HepG2 (cell line): ENCODE results near the gene C6orf136. TPM values are rescaled to one million over a fixed set of nuclear protein-coding genes. Genes with fewer than 3 reads are reported as not detected.

Experiments used
- AGO2 ChIP-seq: fragments of 200-400 bp; formaldehyde crosslinking; optimal IDR thresholded peaks from 2 replicates; pipeline ENCODE3; 2017; ENCODE audit warnings: mild to moderate bottlenecking, low read depth, low read length, moderate library complexity
- BCL6 ChIP-seq: IDR thresholded peaks from 2 replicates; pipeline ENCODE4 v1.6.1; 2016; ENCODE audit warnings: missing genetic modification reagents, missing compliant biosample characterization
- FOXA1 ChIP-seq, 2 experiments: fragments of 450-650 bp in 1 of 2; sonication (generic) in 1 of 2; formaldehyde crosslinking in 1 of 2; IDR thresholded peaks; 2 replicates each; pipeline versions ENCODE4 v1.4.0 to v1.6.1; 2016 to 2020; ENCODE audit warnings: missing genetic modification reagents in 1 of 2
- HMG20B ChIP-seq: conservative IDR thresholded peaks from 2 replicates; pipeline ENCODE4 v1.6.1; 2016; ENCODE audit warnings: missing genetic modification reagents, missing compliant biosample characterization
- NCOR1 ChIP-seq: fragments of 200-600 bp; sonication (generic); IDR thresholded peaks from 2 replicates; pipeline ENCODE4 v1.7.0; 2017; ENCODE audit warnings: antibody characterized with exemption, low read length, borderline replicate concordance
- NONO ChIP-seq, 2 experiments: fragments of 450-650 bp in 1 of 2; sonication (generic) in 1 of 2; formaldehyde crosslinking in 1 of 2; IDR thresholded peaks in 1 of 2; conservative IDR thresholded peaks in 1 of 2; 2 replicates each; pipeline versions ENCODE4 v1.6.1 to v1.8.0; 2017 to 2022; ENCODE audit warnings: mild to moderate bottlenecking in 1 of 2, missing genetic modification reagents in 1 of 2, moderate library complexity in 1 of 2
- PCBP1 ChIP-seq: fragments of 200-400 bp; formaldehyde crosslinking; IDR thresholded peaks from 2 replicates; pipeline ENCODE4 v1.6.1; 2017; ENCODE audit warnings: mild to moderate bottlenecking, low read depth, low read length, borderline replicate concordance
- SPEN ChIP-seq: sonication (generic); formaldehyde crosslinking; IDR thresholded peaks from 2 replicates; pipeline ENCODE4 v1.5.1; 2020; ENCODE audit warnings: low read depth, mild to moderate bottlenecking, missing genetic modification reagents
- SYNCRIP ChIP-seq: fragments of 200-400 bp; formaldehyde crosslinking; IDR thresholded peaks from 2 replicates; pipeline ENCODE4 v1.6.1; 2018; ENCODE audit warnings: mild to moderate bottlenecking, low read depth, low read length; ENCODE audit not compliant: insufficient read depth
- ZIK1 ChIP-seq: sonication (generic); formaldehyde crosslinking; IDR thresholded peaks from 2 replicates; pipeline ENCODE4 v1.5.0; 2020; ENCODE audit warnings: mild to moderate bottlenecking, low read depth, missing genetic modification reagents, borderline replicate concordance
- ZNF337 ChIP-seq: sonication (generic); formaldehyde crosslinking; IDR thresholded peaks from 2 replicates; pipeline ENCODE4 v1.5.1; 2020; ENCODE audit warnings: missing genetic modification reagents, low read depth, mild to moderate bottlenecking, borderline replicate concordance
- ZNF550 ChIP-seq: sonication (generic); formaldehyde crosslinking; IDR thresholded peaks from 2 replicates; pipeline ENCODE4 v1.4.0; 2020; ENCODE audit warnings: mild to moderate bottlenecking, missing genetic modification reagents, borderline replicate concordance
- polyA plus RNA-seq, 8 experiments: library from polyadenylated mRNA; depleted of rRNA in 3 of 8; stranded (reverse) in 7 of 8; unstranded in 1 of 8; fragments of >200 nt; fragmentation: Illumina TruSeq in 4 of 8; extraction: Trizol in 4 of 8; gene quantifications; 2 replicates each; pipeline versions ENCODE4 v1.2.1 to v1.2.3, GENCODE V29; 2011 to 2016; ENCODE audit warnings: low read depth in 4 of 8, missing spikeins in 1 of 8, mixed read lengths in 1 of 8; ENCODE audit not compliant: insufficient read depth in 1 of 8
- total RNA-seq, 5 experiments: library from RNA; depleted of rRNA; stranded (reverse); fragments of >200 nt; fragmentation: Illumina TruSeq; extraction: Trizol; gene quantifications; 2 replicates each; pipeline ENCODE4 v1.2.3, GENCODE V29; 2016; ENCODE audit warnings: low read depth in 1 of 5
- TF ChIP-seq, protein P1 (sequence below): sonication (generic); formaldehyde crosslinking; conservative IDR thresholded peaks from 2 replicates; pipeline ENCODE4 v1.8.0; 2022; ENCODE audit warnings: mild to moderate bottlenecking, moderate library complexity, missing genetic modification reagents
- TF ChIP-seq, protein P2 (sequence below): sonication (generic); formaldehyde crosslinking; IDR thresholded peaks from 2 replicates; pipeline ENCODE4 v1.8.0; 2022; ENCODE audit warnings: missing genetic modification reagents, mild to moderate bottlenecking, moderate library complexity, borderline replicate concordance
- TF ChIP-seq, protein P3 (sequence below): sonication (generic); formaldehyde crosslinking; conservative IDR thresholded peaks from 2 replicates; pipeline ENCODE4 v1.4.0; 2020; ENCODE audit warnings: missing genetic modification reagents
- TF ChIP-seq, protein P4 (sequence below): sonication (generic); formaldehyde crosslinking; conservative IDR thresholded peaks from 2 replicates; pipeline ENCODE4 v1.8.0; 2022; ENCODE audit warnings: missing genetic modification reagents

Gene C6orf136
- total and polyA plus RNA-seq, 2 of the 13 experiments (the other 11 are each of a cell fraction or from before 2014, with no cell fraction given) = 12.0 to 26.2 TPM

DNA sequence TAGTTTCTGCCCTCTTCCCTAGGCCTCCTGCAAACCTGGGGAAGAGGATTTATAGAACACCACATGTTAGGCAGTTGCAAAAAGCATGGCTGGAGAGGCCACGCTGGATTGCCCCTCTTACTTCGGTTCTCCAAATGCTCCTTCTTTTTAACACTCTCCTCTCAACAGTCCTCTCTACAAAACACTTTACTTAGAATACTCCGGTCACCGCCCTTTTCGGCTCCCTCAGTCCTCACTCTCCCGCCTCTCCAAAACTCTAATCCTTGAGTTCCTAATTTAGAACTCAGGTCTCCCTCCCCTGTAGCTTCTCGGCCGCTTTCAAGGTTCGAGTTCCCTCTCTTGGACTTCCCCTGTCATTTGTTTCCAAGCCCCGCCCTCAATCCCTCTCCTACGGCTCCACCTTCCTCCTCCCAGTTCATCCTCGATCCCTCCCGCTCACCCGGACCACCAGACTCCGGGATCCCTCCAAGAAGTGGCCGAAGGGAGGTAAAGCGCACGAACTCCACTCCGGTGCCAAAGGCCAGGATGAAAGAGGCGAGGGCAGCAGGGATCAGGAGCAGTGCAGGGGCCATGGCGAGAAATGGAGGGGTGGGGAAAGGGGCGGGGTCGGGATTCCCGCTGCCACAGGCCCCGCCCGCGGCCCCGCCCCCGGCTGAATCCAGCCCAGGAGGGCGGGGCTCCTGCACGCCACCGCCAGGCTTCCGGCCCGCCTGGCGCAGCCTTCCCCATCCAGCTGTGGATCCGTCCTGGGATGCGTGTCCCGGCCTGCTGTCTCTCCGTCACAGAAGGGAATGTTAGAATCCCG is 43.7 kb downstream of the C6orf136 start, which contains the start of gene NRM (continued):
- TF ChIP-seq ZIK1 (CRISPR knock-in tag) (no peak), AGO2 (peak; percentile 23), NONO (IDR thresholded peaks at IDR 0.05) (no peak), NONO (CRISPR knock-in tag; conservative IDR thresholded peaks at IDR 0.05) (peak; percentile 76), ZNF550 (no peak), NCOR1 (no peak), SYNCRIP (no peak), HMG20B (CRISPR knock-in tag) (peak; percentile 17; the same call in 1 of the 2 replicates), PCBP1 (no peak), SPEN (CRISPR knock-in tag) (peak; percentile 72), ZNF337 (no peak), BCL6 (CRISPR knock-in tag) (0 out of 2 replicates have a peak, but pooled peaks have one; percentile 37), FOXA1 (IDR thresholded peaks at IDR 0.05) (no peak), FOXA1 (CRISPR knock-in tag; IDR thresholded peaks at IDR 0.05) (no peak)
- TF ChIP-seq, protein P1, sequence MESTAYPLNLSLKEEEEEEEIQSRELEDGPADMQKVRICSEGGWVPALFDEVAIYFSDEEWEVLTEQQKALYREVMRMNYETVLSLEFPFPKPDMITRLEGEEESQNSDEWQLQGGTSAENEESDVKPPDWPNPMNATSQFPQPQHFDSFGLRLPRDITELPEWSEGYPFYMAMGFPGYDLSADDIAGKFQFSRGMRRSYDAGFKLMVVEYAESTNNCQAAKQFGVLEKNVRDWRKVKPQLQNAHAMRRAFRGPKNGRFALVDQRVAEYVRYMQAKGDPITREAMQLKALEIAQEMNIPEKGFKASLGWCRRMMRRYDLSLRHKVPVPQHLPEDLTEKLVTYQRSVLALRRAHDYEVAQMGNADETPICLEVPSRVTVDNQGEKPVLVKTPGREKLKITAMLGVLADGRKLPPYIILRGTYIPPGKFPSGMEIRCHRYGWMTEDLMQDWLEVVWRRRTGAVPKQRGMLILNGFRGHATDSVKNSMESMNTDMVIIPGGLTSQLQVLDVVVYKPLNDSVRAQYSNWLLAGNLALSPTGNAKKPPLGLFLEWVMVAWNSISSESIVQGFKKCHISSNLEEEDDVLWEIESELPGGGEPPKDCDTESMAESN (CRISPR knock-in tag) = 0 out of 2 replicates have a peak, but pooled peaks have one; percentile 24
- TF ChIP-seq, protein P2, sequence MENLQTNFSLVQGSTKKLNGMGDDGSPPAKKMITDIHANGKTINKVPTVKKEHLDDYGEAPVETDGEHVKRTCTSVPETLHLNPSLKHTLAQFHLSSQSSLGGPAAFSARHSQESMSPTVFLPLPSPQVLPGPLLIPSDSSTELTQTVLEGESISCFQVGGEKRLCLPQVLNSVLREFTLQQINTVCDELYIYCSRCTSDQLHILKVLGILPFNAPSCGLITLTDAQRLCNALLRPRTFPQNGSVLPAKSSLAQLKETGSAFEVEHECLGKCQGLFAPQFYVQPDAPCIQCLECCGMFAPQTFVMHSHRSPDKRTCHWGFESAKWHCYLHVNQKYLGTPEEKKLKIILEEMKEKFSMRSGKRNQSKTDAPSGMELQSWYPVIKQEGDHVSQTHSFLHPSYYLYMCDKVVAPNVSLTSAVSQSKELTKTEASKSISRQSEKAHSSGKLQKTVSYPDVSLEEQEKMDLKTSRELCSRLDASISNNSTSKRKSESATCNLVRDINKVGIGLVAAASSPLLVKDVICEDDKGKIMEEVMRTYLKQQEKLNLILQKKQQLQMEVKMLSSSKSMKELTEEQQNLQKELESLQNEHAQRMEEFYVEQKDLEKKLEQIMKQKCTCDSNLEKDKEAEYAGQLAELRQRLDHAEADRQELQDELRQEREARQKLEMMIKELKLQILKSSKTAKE (CRISPR knock-in tag) = peak; percentile 23; the same call in 1 of the 2 replicates
- TF ChIP-seq, protein P3, sequence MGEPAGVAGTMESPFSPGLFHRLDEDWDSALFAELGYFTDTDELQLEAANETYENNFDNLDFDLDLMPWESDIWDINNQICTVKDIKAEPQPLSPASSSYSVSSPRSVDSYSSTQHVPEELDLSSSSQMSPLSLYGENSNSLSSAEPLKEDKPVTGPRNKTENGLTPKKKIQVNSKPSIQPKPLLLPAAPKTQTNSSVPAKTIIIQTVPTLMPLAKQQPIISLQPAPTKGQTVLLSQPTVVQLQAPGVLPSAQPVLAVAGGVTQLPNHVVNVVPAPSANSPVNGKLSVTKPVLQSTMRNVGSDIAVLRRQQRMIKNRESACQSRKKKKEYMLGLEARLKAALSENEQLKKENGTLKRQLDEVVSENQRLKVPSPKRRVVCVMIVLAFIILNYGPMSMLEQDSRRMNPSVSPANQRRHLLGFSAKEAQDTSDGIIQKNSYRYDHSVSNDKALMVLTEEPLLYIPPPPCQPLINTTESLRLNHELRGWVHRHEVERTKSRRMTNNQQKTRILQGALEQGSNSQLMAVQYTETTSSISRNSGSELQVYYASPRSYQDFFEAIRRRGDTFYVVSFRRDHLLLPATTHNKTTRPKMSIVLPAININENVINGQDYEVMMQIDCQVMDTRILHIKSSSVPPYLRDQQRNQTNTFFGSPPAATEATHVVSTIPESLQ = no peak
- TF ChIP-seq, protein P4, sequence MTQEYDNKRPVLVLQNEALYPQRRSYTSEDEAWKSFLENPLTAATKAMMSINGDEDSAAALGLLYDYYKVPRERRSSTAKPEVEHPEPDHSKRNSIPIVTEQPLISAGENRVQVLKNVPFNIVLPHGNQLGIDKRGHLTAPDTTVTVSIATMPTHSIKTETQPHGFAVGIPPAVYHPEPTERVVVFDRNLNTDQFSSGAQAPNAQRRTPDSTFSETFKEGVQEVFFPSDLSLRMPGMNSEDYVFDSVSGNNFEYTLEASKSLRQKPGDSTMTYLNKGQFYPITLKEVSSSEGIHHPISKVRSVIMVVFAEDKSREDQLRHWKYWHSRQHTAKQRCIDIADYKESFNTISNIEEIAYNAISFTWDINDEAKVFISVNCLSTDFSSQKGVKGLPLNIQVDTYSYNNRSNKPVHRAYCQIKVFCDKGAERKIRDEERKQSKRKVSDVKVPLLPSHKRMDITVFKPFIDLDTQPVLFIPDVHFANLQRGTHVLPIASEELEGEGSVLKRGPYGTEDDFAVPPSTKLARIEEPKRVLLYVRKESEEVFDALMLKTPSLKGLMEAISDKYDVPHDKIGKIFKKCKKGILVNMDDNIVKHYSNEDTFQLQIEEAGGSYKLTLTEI (CRISPR knock-in tag) = no peak
